Erythroblast (primary cell): ENCODE data around the gene NRXN3.

Experiments used
- GATA1 ChIP-seq: IDR thresholded peaks from 2 replicates; pipeline ENCODE4 v1.6.1; 2011; ENCODE audit warnings: low read depth, mild to moderate bottlenecking, control low read depth, low read length, moderate library complexity
- POLR2A ChIP-seq: IDR thresholded peaks from 2 replicates; pipeline ENCODE4 v1.6.1; 2011; ENCODE audit warnings: mild to moderate bottlenecking, low read length

GRCh38 chr14:78836777-78837176, 666.6 kb downstream of the NRXN3 start:
- TF ChIP-seq POLR2A = no peak
- TF ChIP-seq GATA1 = no peak
